ENCODE results near the gene RALGAPA1.
"Not testable (repeated sequence)": the region's sequence is repeated elsewhere in the genome, so short reads cannot be mapped to it uniquely, and the experiment has no call there.

RALGAPA1 gene

DNA sequence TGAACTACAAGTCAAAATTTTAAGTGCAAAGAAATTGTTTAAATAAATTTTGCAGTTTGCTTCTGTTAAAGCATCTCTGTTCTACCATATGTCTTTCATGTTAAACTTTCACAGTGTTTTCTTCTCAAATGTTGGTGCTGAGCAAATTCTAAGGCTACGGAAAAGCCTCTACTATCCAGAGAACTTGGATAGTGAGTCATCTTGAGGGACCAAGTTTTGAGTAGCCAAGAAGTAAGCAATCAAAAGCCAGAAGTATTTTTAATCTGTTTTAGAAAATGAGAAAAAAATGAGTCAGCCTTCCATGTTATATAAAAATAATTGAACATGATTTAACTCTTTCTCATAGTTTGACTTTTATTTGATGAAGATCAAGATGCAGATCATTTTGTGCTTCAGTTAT is 20.4 kb upstream of the RALGAPA1 start:
- ATAC-seq (replicated peaks; ENCODE audit: extremely low read depth, poor library complexity, severe bottlenecking) (no peak), DNase-seq (ENCODE audit: low spot score in 2 of 2) (no peak)
- Mint-ChIP-seq H3K36me3 (ENCODE audit: insufficient read depth) (peaks cover 6% of the 10 kb centered on the region), H3K27me3 (no peaks in the 10 kb centered on the region), H3K4me3 (no peak overlapping the region), H3K4me1 (peaks cover 11% of the 10 kb centered on the region), H3K9me3 (no peaks in the 10 kb centered on the region), H3K27ac (ENCODE audit: low read depth) (no peak overlapping the region)

GRCh38 chr14:35827678-35828472 is 18.8 kb upstream of the RALGAPA1 start:
- H3K4me3 Mint-ChIP-seq: peak overlapping the region; percentile 88
- DNase-seq (ENCODE audit: low spot score in 2 of 2): no peak
- peak overlapping the region; percentile 84 for H3K27ac Mint-ChIP-seq (ENCODE audit: low read depth)
- H3K4me1 Mint-ChIP-seq: peaks cover 11% of the 10 kb centered on the region
- no peaks in the 10 kb centered on the region for H3K9me3 Mint-ChIP-seq
- peaks cover 5% of the 10 kb centered on the region for H3K36me3 Mint-ChIP-seq (ENCODE audit: insufficient read depth)
- H3K27me3 Mint-ChIP-seq: no peaks in the 10 kb centered on the region
- ATAC-seq (replicated peaks; ENCODE audit: extremely low read depth, poor library complexity, severe bottlenecking): no peak

- Mint-ChIP-seq H3K4me1 (peaks cover 11% of the 10 kb centered on the region), H3K4me3 (peak overlapping the region; percentile 88), H3K27ac (ENCODE audit: low read depth) (peak overlapping the region; percentile 84), H3K9me3 (no peaks in the 10 kb centered on the region), H3K27me3 (no peaks in the 10 kb centered on the region), H3K36me3 (ENCODE audit: insufficient read depth) (peaks cover 5% of the 10 kb centered on the region)
- DNase-seq (ENCODE audit: low spot score in 2 of 2) (no peak), ATAC-seq (replicated peaks; ENCODE audit: extremely low read depth, poor library complexity, severe bottlenecking) (no peak)
Measured at GRCh38 chr14:35826952-35827416, 17.9 kb upstream of the RALGAPA1 start.

GRCh38 chr14:35826218-35826951 is 17.3 kb upstream of the RALGAPA1 start, which contains the start of gene BRMS1L:
Gene BRMS1L, plus strand, starts transcription at chr14:35826338. Its CDS starts 179 bp downstream, at chr14:35826517.
- Mint-ChIP-seq H3K4me1 (peaks cover 11% of the 10 kb centered on the region), H3K9me3 (no peaks in the 10 kb centered on the region), H3K4me3 (peak within 1 kb of the TSS; percentile 88), H3K36me3 (ENCODE audit: insufficient read depth) (peaks cover 5% of the 10 kb centered on the region), H3K27ac (ENCODE audit: low read depth) (peak within 1 kb of the TSS; percentile 84), H3K27me3 (no peaks in the 10 kb centered on the region)
- DNase-seq (ENCODE audit: low spot score in 2 of 2): peak; percentile 90 to 93
- ATAC-seq (replicated peaks; ENCODE audit: extremely low read depth, poor library complexity, severe bottlenecking): peak; percentile 99

DNA sequence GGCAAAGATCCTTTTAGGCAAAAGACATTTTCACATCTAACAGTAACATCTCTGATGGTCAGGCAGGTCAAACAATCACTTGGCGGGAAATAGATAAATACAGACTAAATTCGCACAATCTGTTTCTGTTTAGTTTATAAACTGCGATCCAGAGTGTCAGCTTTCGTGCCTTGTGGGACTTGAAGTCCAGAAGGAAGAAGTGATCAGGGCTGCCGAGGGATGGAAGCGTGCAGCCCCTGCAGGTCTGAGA is 16.8 kb upstream of the RALGAPA1 start:
- Mint-ChIP-seq H3K27ac (ENCODE audit: low read depth) (peak overlapping the region; percentile 84), H3K36me3 (ENCODE audit: insufficient read depth) (peaks cover 5% of the 10 kb centered on the region), H3K27me3 (no peaks in the 10 kb centered on the region), H3K4me3 (peak overlapping the region; percentile 88), H3K4me1 (peaks cover 11% of the 10 kb centered on the region), H3K9me3 (no peaks in the 10 kb centered on the region)
- ATAC-seq (replicated peaks; ENCODE audit: extremely low read depth, poor library complexity, severe bottlenecking): no peak
- no peak for DNase-seq (ENCODE audit: low spot score in 2 of 2)

GRCh38 chr14:35824446-35825165 is 15.5 kb upstream of the RALGAPA1 start:
- DNase-seq (ENCODE audit: low spot score in 2 of 2): not testable (repeated sequence)

GRCh38 chr14:35822501-35822900 is 13.4 kb upstream of the RALGAPA1 start:
- Mint-ChIP-seq H3K4me1 (peaks cover 5% of the 10 kb centered on the region), H3K27me3 (no peaks in the 10 kb centered on the region), H3K9me3 (no peaks in the 10 kb centered on the region), H3K4me3 (no peak overlapping the region), H3K27ac (ENCODE audit: low read depth) (no peak overlapping the region), H3K36me3 (ENCODE audit: insufficient read depth) (peaks cover 5% of the 10 kb centered on the region)
- no peak for DNase-seq (ENCODE audit: low spot score in 2 of 2)
- no peak for ATAC-seq (replicated peaks; ENCODE audit: extremely low read depth, poor library complexity, severe bottlenecking)

More at GRCh38 chr14:35824446-35825165, 15.5 kb upstream of the RALGAPA1 start:
- Mint-ChIP-seq H3K4me1 (peaks cover 11% of the 10 kb centered on the region), H3K4me3 (peak overlapping the region; percentile 88)
- H3K9me3 Mint-ChIP-seq; H3K36me3 Mint-ChIP-seq (ENCODE audit: insufficient read depth); ATAC-seq (replicated peaks; ENCODE audit: extremely low read depth, poor library complexity, severe bottlenecking); H3K27me3 Mint-ChIP-seq; H3K27ac Mint-ChIP-seq (ENCODE audit: low read depth): not testable (repeated sequence)

DNA sequence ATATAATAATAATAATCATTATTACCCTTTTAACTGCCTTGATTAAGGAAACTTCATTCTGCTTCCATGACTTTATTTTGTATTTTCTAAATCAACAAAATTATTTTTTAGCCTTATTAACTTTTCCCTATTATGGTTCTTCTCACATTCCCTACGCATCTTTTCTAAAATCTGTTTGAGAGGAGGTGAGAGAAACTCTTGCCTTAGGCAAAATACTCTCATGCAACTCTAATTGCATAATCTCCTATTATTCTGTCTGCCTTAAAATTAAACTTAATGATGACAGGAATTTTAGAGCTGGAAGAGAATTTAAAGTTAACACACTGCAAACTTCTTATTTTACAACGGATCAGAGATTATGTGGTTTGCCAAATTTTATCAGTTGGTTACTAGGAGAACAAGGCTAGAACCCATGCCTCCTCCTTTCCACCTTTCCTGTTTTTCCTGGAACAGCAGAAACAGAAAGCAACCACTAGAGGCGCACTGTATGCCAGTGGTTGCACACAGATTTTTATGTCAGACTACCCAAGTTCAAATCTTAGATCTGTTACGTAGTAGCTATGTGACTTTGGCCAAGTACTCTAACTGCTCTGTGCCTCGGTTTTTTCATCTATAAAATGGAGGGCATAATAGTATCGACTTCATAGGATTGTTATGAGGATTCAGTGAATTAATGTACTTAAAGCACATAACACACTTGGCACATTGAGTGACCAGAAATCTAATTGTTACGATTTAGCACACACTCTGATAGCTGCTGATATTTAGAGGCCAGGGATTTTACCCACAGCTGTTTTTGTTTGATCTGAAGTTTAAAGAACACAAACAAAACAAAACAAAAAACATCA is 12.7 kb upstream of the RALGAPA1 start:
- Mint-ChIP-seq H3K9me3 (no peaks in the 10 kb centered on the region), H3K4me1 (no peaks in the 10 kb centered on the region), H3K36me3 (ENCODE audit: insufficient read depth) (peaks cover 3% of the 10 kb centered on the region), H3K27me3 (no peaks in the 10 kb centered on the region), H3K4me3 (no peak overlapping the region), H3K27ac (ENCODE audit: low read depth) (no peak overlapping the region)
- no peak for DNase-seq (ENCODE audit: low spot score in 2 of 2)
- no peak for ATAC-seq (replicated peaks; ENCODE audit: extremely low read depth, poor library complexity, severe bottlenecking)

- H3K27me3 Mint-ChIP-seq: no peaks in the 10 kb centered on the region
- no peak for DNase-seq (ENCODE audit: low spot score in 2 of 2)
- H3K9me3 Mint-ChIP-seq: no peaks in the 10 kb centered on the region
- H3K4me3 Mint-ChIP-seq: no peak overlapping the region
- no peaks in the 10 kb centered on the region for H3K4me1 Mint-ChIP-seq
- ATAC-seq (replicated peaks; ENCODE audit: extremely low read depth, poor library complexity, severe bottlenecking): no peak
- no peak overlapping the region for H3K27ac Mint-ChIP-seq (ENCODE audit: low read depth)
- H3K36me3 Mint-ChIP-seq (ENCODE audit: insufficient read depth): no peaks in the 10 kb centered on the region
Measured at GRCh38 chr14:35819591-35820540, 10.8 kb upstream of the RALGAPA1 start.

GRCh38 chr14:35818346-35819115 is 9.4 kb upstream of the RALGAPA1 start:
- Mint-ChIP-seq H3K4me3 (no peak overlapping the region), H3K27me3 (no peaks in the 10 kb centered on the region), H3K36me3 (ENCODE audit: insufficient read depth) (no peaks in the 10 kb centered on the region), H3K27ac (ENCODE audit: low read depth) (no peak overlapping the region), H3K4me1 (no peaks in the 10 kb centered on the region), H3K9me3 (no peaks in the 10 kb centered on the region)
- no peak for ATAC-seq (replicated peaks; ENCODE audit: extremely low read depth, poor library complexity, severe bottlenecking)
- DNase-seq (ENCODE audit: low spot score in 2 of 2): no peak
